Nephron (organoid): ENCODE data around the gene HMGN1.
A peak's percentile ranks its signal among the peaks of the same experiment; 100 is the strongest.

Source experiments
- H3K27ac Mint-ChIP-seq, 3 experiments: 2 replicates each; pipeline ENCODE4 v1.8.0; 2020; ENCODE audit warnings: mixed read lengths in 3 of 3, mild to moderate bottlenecking in 2 of 3, moderate library complexity in 1 of 3
- H3K27me3 Mint-ChIP-seq: 2 replicates; pipeline ENCODE4 v1.8.0; 2021; ENCODE audit warnings: low read depth, mild to moderate bottlenecking, moderate library complexity, mixed read lengths
- H3K36me3 Mint-ChIP-seq: 2 replicates; pipeline ENCODE4 v1.8.0; 2020; ENCODE audit warnings: low read depth, mixed read lengths
- H3K4me1 Mint-ChIP-seq: 2 replicates; pipeline ENCODE4 v1.8.0; 2020; ENCODE audit warnings: mixed read lengths
- H3K4me3 Mint-ChIP-seq, 3 experiments: 2 replicates each; pipeline ENCODE4 v1.8.0; 2020; ENCODE audit warnings: mild to moderate bottlenecking in 3 of 3, mixed read lengths in 3 of 3, moderate library complexity in 2 of 3
- H3K9me3 Mint-ChIP-seq: 2 replicates; pipeline ENCODE4 v1.8.0; 2020; ENCODE audit warnings: mixed read lengths
- CTCF ChIP-seq, 3 experiments: fragments of 200-600 bp; sonication (generic); IDR thresholded peaks; one replicate each; pipeline ENCODE4 v1.5.0; 2021; ENCODE audit warnings: antibody characterized with exemption in 3 of 3; ENCODE audit not compliant: unreplicated experiment in 3 of 3

The HMGN1 gene

GRCh38 chr21:39317134-39318090 lies 31.5 kb downstream of the HMGN1 start:
- H3K36me3 Mint-ChIP-seq: no peaks in the 10 kb centered on the region
- no peak overlapping the region for H3K27ac Mint-ChIP-seq
- peak overlapping the region in 1 of 3 experiments; percentile 54 for H3K4me3 Mint-ChIP-seq
- no peaks in the 10 kb centered on the region for H3K9me3 Mint-ChIP-seq
- H3K27me3 Mint-ChIP-seq: no peaks in the 10 kb centered on the region
- no peak for TF ChIP-seq CTCF (IDR thresholded peaks at IDR 0.05; ENCODE audit: unreplicated experiment in 3 of 3)
- peaks cover 37% of the 10 kb centered on the region for H3K4me1 Mint-ChIP-seq

GRCh38 chr21:39316729-39317128 lies 32.2 kb downstream of the HMGN1 start:
- Mint-ChIP-seq H3K27ac (no peak overlapping the region), H3K27me3 (no peaks in the 10 kb centered on the region), H3K9me3 (no peaks in the 10 kb centered on the region), H3K4me1 (peaks cover 42% of the 10 kb centered on the region), H3K36me3 (peaks cover 7% of the 10 kb centered on the region), H3K4me3 (peak overlapping the region in 1 of 3 experiments; percentile 54)
- no peak for TF ChIP-seq CTCF (IDR thresholded peaks at IDR 0.05; ENCODE audit: unreplicated experiment in 3 of 3)

- peak overlapping the region; percentile 41 to 72 (median 54) for H3K27ac Mint-ChIP-seq
- no peak for TF ChIP-seq CTCF (IDR thresholded peaks at IDR 0.05; ENCODE audit: unreplicated experiment in 3 of 3)
- no peaks in the 10 kb centered on the region for H3K9me3 Mint-ChIP-seq
- peak overlapping the region; percentile 11 to 59 (median 51) for H3K4me3 Mint-ChIP-seq
- H3K27me3 Mint-ChIP-seq: no peaks in the 10 kb centered on the region
- peaks cover 15% of the 10 kb centered on the region for H3K36me3 Mint-ChIP-seq
- H3K4me1 Mint-ChIP-seq: peaks cover 43% of the 10 kb centered on the region
Measured at GRCh38 chr21:39315603-39316445, 33.1 kb downstream of the HMGN1 start.

- H3K36me3 Mint-ChIP-seq: peaks cover 24% of the 10 kb centered on the region
- peaks cover 34% of the 10 kb centered on the region for H3K4me1 Mint-ChIP-seq
- H3K9me3 Mint-ChIP-seq: no peaks in the 10 kb centered on the region
- no peaks in the 10 kb centered on the region for H3K27me3 Mint-ChIP-seq
- H3K27ac Mint-ChIP-seq: peak overlapping the region; percentile 98 to 99 (median 99)
- peak in 1 of 3 experiments; percentile 2 for TF ChIP-seq CTCF (IDR thresholded peaks at IDR 0.05; ENCODE audit: unreplicated experiment in 3 of 3)
- peak overlapping the region; percentile 93 to 94 (median 94) for H3K4me3 Mint-ChIP-seq
Measured at GRCh38 chr21:39314143-39315027, 34.5 kb downstream of the HMGN1 start.

- H3K4me3 Mint-ChIP-seq: peak within 1 kb of the TSS; percentile 94 to 97 (median 94)
- TF ChIP-seq CTCF (IDR thresholded peaks at IDR 0.05; ENCODE audit: unreplicated experiment in 3 of 3): peak; percentile 14 to 17 (median 16)
- peaks cover 30% of the 10 kb centered on the region for H3K4me1 Mint-ChIP-seq
- H3K27ac Mint-ChIP-seq: peak within 1 kb of the TSS; percentile 98 to 99 (median 99)
- H3K36me3 Mint-ChIP-seq: peaks cover 32% of the 10 kb centered on the region
- no peaks in the 10 kb centered on the region for H3K27me3 Mint-ChIP-seq
- no peaks in the 10 kb centered on the region for H3K9me3 Mint-ChIP-seq
Measured at GRCh38 chr21:39313571-39314142, 35.2 kb downstream of the HMGN1 start, which contains the start of gene BRWD1. Gene BRWD1 (minus strand): TSS chr21:39313632. CDS start chr21:39313491, 141 bp downstream.
